Medulla oblongata (tissue), 1 donor: Measurements from ENCODE around the gene DDX24.

ENCODE experiments used
- DNase-seq: peaks from one replicate; pipeline ENCODE4 v3.0.0-alpha.2; 2015; ENCODE audit errors: extremely low spot score

DDX24 gene

GRCh38 chr14:94031161-94031882 is 49.7 kb downstream of the DDX24 start:
- no peak for DNase-seq

DNA sequence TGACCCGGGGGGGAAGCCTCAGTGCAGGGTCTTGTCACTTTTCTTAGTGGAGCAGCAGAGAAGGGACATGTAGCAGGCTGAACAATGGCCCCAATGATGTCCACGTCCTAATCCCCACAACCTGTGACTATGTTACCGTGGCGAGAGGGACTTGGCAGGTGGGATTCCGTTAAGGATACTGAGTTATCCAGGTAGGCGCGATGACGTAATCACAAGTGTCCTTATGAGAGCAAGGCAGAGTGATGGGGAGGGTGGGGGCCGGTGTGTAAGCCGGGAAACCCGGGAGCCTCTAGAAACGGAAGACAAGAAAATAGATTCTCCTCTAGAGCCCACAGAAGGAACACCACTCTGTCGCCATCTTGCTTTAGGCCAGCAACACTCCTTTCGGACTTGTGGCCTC is 50.4 kb downstream of the DDX24 start:
- DNase-seq: no peak

DNA sequence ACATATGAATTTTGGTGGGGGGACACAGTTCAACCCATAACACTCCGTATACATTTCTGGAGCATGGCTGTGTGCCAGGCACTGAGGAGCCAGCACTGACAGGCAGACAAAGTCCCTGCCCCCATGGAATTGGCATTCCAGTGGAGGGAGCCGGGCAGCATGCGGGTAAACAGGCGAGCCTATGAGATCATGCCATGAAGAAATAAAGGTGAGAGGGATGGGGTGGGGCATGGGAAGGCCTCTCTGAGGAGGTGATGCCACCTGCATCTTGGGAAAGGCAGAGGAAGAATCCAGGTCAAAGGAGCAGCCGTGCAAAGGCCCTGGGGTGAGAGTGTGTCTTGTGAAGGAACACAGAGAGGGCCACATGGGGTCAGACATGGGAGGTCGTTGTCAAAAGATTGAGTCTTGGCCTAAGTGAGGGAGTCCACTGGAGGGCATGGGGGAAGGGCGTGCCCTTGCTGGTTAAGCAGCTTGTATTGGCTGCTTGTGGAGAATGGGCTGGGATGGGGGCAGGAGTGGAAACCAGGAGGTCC is 51.3 kb downstream of the DDX24 start:
- DNase-seq: no peak

GRCh38 chr14:94029265-94029664 is 51.7 kb downstream of the DDX24 start:
- no peak for DNase-seq

DNA sequence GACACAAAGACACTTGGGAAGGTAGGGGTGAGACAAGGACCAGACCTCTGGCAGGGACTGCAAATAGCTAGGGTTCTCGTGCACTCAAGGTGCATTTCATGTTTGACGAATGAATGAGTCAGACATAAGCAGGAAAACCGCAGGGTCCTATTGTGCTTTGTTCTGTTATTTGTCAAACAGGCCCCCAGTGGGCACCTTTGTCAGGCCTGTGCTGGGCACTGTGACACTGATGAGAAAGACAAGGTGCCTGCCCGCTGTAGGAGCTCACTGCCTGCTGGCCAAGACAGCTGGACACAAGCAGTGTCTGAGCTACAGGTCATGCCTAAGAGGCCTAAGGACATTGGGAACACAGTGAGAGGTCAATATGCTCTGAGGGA is 52.6 kb downstream of the DDX24 start:
- no peak for DNase-seq

DNA sequence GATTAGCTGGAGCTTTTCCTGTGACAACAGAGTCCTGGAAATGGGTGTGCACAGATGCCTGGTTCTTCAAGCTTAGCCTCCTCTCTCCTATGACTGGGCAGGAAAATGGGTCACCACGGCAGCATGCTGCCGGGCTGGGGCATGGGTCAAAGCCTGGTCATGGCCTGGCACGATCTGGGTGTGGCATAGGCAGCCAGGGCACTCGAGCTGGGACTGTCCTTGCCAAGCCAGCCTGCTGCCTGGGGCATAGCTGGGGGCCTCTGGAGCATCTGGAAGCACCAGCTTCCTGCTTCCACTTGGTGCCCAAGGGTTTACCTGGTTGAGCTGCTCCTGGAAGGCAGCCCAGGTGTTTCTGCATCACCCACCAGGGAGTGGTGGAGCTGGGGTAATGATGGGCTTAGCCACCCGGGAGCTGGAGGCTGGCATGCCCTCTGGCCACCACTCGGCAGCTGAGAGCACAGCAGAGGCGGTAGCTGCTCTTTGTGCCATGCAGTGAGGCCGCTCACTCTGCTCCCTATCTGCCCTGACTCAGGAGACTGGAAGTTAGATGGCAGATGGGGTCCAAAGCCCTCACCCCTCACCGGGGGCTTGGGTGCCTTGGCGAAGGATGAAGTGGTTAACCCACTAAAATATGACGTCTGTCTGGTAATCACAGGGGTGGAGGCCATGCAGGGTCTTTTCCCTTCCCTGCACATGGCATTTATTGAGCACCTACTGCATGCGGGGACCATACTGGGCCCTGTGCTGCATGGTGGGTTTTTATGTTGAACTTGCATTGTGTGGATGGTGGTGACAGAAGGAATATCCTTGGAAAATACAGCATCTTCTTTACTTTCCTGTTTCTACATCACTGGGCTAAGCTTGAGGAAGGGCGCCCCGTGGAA is 53.2 kb downstream of the DDX24 start:
- DNase-seq: no peak

DNA sequence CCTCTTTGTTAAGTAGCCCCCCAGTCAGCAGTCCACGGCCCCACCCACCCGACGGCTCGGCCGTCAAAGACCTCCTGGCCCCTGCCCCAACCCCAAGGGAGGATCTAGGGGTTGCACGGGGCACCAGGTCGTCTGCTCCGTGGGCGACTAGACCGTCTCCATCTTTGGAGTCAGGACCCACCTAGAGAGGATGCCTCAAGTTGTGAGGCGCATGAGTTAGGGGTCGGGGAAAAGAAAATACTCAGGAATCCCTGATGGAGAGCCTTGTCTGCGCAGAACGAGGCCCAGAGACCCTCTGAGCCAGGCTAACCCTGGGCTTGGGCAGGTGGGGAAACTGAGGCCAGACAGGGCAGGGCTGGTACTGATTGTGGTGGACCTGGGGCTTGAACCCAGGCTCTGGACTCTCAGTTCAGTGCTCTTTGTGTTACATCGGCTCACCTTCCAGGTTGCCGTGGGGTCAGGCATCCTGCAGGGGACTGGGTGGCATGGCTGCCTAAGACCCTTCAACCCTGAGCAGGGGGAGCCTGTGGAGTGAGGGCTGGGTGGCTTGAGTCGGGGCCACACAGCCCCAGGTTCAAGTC is 54.0 kb downstream of the DDX24 start:
- no peak for DNase-seq

GRCh38 chr14:94026173-94026888 is 54.7 kb downstream of the DDX24 start, which contains the start of gene OTUB2:
Gene OTUB2 (plus strand): TSS chr14:94026340. CDS start chr14:94026538, 198 bp downstream.
- DNase-seq: peak; percentile 99

- DNase-seq: no peak
These were observed 55.3 kb downstream of the DDX24 start for GRCh38 chr14:94025720-94026119.

DNA sequence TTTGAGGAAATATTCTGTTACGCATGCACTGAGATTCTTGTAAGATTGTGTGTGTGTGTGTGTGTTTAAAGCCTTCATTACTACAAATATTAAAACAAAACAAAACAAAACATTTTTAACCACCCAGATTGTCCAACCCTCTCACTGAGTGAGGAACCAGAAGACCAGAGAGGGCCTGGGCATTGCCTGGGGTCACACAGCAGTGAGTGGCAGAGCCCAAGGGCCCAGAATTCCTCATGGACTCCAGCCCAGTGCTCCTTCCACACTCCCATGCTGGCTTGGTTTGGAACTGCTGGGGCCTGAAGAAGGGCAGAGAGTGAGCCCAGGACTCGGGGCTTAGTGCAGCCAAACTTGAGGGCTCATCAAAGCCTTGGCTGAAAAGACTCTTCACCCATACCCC is 56.5 kb downstream of the DDX24 start:
- no peak for DNase-seq

DNA sequence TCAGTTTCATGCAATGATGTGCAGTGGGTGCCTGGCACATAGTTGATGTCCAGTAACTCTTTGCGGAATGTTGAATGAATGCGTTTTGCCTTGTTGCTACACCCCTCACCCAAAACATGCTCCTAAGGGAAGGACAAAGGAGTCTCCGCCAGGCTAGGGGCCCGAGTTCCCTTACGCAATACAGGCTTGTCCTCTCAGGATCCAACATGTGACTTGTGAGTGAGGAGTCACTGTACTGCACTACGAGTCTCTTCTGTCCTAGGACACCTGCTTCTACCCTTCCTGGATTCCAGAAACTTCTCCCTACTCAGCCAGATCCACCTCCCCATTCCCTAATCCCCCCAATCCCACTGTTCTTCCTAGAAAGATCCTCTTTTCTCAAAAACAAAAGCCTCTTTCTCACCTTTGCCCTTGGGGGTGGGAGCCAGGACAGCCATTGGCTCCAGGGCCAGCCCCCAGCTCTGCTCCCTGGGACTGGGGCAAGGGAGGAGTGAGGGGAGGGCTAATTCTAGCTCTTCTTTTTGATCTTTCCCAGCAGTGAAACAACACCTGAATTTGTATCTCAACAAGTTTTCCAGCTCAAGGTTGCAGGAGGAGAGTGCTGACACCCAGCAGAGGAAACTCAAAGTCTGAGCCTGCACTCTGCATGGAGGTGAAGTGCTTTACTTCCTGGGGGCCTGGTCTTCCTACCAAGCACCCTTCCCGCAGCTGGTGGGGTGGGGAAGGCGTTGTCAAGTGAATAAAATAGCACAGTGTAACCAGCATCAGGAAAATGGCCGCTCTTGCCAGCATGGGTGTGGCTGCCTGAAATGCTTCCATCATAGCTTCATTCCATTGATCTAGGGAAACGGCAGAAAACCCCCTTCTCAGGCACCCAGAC is 58.2 kb downstream of the DDX24 start:
- DNase-seq: no peak

DNA sequence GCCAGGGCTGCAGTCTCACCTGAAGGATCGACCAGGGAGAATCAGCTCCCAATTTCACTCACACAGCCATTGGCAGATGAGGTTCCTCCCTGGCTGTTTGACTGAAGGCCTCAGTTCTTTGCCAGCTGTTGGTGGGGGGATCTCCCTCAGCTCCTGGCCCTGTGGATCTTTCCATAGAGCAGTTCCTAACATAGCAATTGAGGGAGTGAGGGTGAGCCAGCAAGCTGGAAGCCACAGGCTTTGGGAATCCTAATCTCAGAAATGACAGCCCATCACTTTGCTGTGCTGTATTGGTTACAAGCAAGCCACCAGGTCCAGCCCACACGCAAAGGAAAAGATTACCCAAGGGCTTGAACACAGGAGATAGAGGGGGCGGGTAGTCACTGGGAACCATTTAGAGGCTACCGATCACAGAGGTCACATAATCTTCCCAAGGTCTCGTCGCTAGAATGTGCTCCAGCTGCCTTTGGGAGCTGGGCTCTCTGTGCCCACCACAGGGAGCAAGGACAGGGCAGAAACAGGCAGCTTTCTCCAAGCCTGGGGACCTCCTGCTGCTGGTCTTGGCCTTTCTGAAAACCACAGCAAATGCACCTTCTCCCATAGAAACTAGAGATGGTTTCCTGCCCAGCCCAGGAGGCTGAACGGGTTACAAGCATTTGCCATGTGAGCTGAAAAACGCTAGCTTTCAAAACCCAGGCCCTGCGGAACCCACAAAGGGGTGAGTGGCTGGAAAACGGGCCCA is 59.4 kb downstream of the DDX24 start:
- DNase-seq: no peak

- DNase-seq: no peak
These were observed 60.0 kb downstream of the DDX24 start for GRCh38 chr14:94021001-94021400.

DNA sequence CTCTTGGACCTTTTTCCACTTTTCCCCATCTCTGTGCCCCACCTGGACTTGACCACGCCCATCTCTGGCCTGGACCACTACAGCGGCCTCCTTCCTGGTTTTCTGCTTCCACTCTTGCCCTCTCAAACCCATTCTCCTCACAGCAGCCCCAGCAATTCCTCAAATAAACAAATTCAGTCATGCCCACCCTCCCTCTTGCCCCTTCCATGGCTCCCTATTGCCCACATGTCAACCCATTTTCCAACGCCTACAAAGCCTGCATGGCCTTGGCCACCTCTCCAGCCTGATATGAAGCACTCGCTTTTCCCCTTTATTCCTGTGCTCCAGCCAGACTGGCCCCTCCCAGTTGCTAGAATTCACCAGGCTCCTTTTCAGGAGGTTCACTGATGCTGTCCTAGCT is 60.7 kb downstream of the DDX24 start:
- DNase-seq: no peak

DNA sequence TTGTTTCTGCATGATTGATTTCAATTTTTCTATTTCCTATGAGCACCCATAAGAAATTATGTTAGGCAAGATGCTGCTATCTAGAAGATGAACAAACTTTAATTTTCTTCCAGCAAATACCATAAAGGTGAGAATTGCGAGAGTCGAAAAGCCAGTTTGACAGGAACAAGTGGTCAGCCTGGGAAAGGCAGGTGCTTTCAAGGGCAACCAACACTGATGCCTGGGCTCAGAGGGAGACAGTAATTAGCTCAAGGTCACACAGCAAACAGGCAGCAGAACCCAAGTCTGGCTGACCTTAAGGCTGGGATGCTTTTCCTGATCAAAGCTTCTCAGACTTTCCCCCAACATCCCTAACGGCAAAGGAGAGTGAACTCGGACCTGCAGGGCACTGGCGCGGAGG is 61.7 kb downstream of the DDX24 start:
- no peak for DNase-seq

DNA sequence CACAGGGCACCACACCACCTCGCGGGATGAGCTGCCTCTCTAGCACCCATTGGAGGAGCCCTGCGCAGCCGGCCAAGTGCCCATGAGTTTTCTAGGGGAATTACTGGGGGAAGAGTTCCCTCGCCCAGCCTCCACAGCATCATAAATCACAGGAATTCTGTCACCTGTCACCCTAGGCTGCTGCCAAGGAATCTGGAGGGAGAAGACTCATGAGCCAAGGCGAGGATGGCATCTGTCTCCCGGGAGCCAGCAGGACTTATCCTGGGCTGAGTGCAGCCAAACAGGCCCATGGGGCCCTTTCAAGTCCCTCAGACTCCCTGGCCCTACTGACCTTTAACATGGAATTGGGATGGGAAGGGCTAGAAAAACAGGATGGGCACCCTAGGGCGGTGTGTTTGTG is 62.7 kb downstream of the DDX24 start:
- no peak for DNase-seq

DNA sequence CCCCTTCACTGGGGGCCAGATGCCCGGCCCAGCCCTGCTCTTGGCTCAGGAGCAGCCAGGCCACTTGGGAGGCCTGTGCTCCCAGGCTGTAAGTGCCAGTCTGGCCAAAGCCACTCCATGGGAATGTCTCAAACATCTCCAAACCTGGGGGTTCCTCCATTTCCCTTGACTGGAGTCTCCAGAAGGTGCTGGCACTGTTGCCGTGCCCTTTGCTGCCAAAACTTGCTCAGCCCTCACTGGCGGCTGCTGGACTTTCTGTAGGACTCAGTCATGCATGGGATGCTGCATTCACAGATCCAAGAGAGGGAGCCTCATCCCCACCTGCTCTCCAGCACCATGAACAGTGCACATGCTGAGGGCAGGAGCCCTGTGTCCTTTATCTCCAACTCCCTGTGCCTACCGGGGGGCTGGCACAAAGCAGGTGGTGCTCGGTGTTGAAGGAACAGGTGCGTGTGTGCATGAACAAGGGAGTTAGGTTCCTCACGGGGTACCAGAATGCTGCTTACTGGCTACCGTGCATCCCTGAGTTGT is 64.5 kb downstream of the DDX24 start:
- DNase-seq: no peak

DNA sequence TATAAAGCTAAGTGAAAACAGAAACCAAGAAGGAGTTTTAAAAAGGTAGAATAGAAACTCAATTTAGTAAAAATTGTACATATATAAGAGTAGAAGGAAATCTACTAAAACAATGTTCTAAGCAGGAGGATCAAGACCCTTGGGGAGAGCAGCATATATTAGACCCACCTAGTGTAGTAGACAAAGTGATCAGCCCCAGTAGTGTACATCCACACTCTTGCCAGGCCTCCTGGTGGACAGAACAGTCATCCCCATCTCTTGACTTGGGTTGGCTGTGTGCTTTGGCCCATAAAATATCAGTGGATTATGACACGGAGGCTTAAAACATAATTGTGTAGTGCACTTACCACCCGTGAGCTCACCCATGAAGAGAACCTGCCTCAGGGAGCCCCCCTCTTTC is 65.8 kb downstream of the DDX24 start:
- no peak for DNase-seq

DNA sequence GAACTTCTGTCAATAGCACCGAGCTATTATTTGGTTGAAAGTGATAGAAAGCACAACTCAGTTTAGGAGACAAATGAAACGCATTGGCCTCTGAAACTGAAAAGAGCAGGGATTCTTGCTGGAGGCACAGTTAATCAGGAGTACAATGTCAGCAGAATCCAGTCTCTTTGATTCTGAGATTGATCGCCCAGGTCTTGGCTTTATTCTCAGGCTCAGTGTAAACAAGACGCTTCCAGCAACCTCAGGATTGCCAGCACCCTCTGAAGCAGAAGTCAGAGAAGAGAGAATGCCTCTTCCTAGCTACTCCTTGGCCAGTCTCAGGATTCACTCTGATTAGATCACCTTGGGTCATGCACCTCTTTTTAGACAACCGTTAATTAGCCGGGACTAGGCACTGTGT is 66.6 kb downstream of the DDX24 start:
- no peak for DNase-seq

DNA sequence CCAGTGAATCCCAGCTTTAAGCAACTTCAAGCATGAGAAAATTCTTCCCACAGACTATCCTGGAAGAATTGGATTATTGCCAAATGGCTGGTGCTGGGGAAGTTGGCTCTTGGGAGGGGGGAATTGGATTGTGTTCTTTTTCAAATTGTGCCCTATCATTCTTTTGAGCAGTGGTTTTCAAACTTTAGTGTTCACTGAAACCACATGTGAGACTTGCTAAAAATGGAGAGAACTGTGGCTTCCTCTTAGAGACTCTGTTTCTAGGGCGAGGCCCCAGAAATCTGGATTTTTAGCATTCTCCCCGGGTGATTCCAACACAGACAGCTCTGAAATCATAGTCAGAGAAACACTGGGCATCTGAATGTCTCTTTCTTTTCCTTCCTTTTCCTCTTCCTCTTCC is 69.2 kb downstream of the DDX24 start:
- DNase-seq: no peak
